GM04504 (cell line): ENCODE results near the gene CDC14C.

Experiments used
- DNase-seq: peaks from one replicate; pipeline ENCODE4 v3.0.0-alpha.2; 2012; ENCODE audit warnings: low read depth

Gene CDC14C

GRCh38 chr7:48976253-48976652, 51.9 kb downstream of the CDC14C start:
- no peak for DNase-seq

GRCh38 chr7:48976850-48977249, 52.5 kb downstream of the CDC14C start:
- no peak for DNase-seq
